GM21367 (cell line): Measurements from ENCODE around the gene GULP1.

Experiments used
- ATAC-seq: cut with Tn5 transposase; IDR thresholded peaks from one replicate; pipeline ENCODE4 v1.9.1; 2021; ENCODE audit not compliant: unreplicated experiment

Gene GULP1

GRCh38 chr2:188365058-188365641 is 73.5 kb downstream of the GULP1 start:
- no peak for ATAC-seq

GRCh38 chr2:188367164-188367563 is 75.5 kb downstream of the GULP1 start:
- no peak for ATAC-seq

GRCh38 chr2:188369365-188369764 is 77.7 kb downstream of the GULP1 start:
- peak; percentile 86 for ATAC-seq

GRCh38 chr2:188378371-188378950 is 86.8 kb downstream of the GULP1 start:
- no peak for ATAC-seq

GRCh38 chr2:188379748-188380147 is 88.1 kb downstream of the GULP1 start:
- no peak for ATAC-seq

GRCh38 chr2:188380280-188380679 is 88.6 kb downstream of the GULP1 start:
- no peak for ATAC-seq

- no peak for ATAC-seq
Measured at GRCh38 chr2:188381614-188382013, 89.9 kb downstream of the GULP1 start.

GRCh38 chr2:188382107-188382506 is 90.4 kb downstream of the GULP1 start:
- no peak for ATAC-seq

- no peak for ATAC-seq
Measured at GRCh38 chr2:188383158-188383557, 91.5 kb downstream of the GULP1 start.

GRCh38 chr2:188385857-188386256 is 94.2 kb downstream of the GULP1 start:
- ATAC-seq, result no peak

GRCh38 chr2:188388831-188389230 is 97.2 kb downstream of the GULP1 start:
- ATAC-seq, result no peak

GRCh38 chr2:188391354-188391753 is 99.7 kb downstream of the GULP1 start:
- no peak for ATAC-seq

GRCh38 chr2:188394931-188395472 is 103.3 kb downstream of the GULP1 start:
- ATAC-seq, result no peak

- no peak for ATAC-seq
Measured at GRCh38 chr2:188395903-188396689, 104.4 kb downstream of the GULP1 start.

- no peak for ATAC-seq
Measured at GRCh38 chr2:188399159-188399558, 107.5 kb downstream of the GULP1 start.

- ATAC-seq, result no peak
Measured at GRCh38 chr2:188403676-188404075, 112.0 kb downstream of the GULP1 start.

- ATAC-seq, result no peak
Measured at GRCh38 chr2:188404341-188405004, 112.8 kb downstream of the GULP1 start.

- ATAC-seq, result no peak
Measured at GRCh38 chr2:188406414-188406813, 114.7 kb downstream of the GULP1 start.

- no peak for ATAC-seq
Measured at GRCh38 chr2:188410504-188411235, 119.0 kb downstream of the GULP1 start.

GRCh38 chr2:188412190-188412589 is 120.5 kb downstream of the GULP1 start:
- ATAC-seq, result no peak

- ATAC-seq, result no peak
Measured at GRCh38 chr2:188414411-188414810, 122.7 kb downstream of the GULP1 start.
